ENCODE measurements around the gene GAREM2. TPM values are rescaled to one million over a fixed set of nuclear protein-coding genes. Genes with fewer than 3 reads are reported as not detected.
A peak's percentile ranks its signal among the peaks of the same experiment; 100 is the strongest.

GAREM2 gene
- total and polyA plus RNA-seq, 9 of the 15 experiments (the other 6 are each of a cell fraction or from before 2014, with no cell fraction given): 1.7 to 12.4 (median 2.5) TPM

DNA sequence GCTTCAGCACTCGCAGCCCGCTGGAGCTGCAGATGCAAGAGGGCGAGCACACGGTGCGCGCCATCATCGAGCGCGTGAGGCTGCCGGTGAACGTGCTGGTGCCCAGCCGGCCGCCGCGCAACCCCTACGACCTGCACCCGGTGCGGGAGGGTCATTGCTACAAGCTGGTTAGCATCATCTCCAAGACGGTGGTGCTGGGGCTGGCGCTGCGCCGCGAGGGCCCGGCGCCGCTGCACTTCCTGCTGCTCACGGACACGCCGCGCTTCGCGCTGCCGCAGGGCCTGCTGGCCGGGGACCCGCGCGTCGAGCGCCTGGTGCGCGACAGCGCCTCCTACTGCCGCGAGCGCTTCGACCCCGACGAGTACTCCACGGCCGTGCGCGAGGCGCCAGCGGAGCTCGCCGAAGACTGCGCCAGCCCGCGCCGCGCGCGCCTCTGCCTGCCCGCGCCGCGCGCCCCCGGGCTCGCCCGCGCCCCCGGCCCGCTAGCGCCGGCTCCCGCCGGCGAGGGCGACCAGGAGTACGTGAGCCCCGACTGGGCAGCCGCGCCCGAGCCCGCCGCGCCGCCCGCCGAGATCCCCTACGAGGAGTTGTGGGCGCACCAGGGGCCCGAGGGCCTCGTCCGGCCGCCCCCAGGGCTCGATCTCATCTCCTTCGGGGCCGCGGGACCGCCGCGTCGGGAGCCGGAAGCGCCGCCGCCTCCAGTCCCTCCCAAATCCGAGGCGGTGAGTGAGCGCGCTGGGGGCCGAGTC, 11.8 kb downstream of the GAREM2 start (continued):
- TF ChIP-seq ZNF23 (CRISPR knock-in tag; IDR thresholded peaks at IDR 0.05): no peak
- no peak for TF ChIP-seq LEF1 (IDR thresholded peaks at IDR 0.05)
- TF ChIP-seq BACH1 (tag; IDR thresholded peaks at IDR 0.05): no peak
- TF ChIP-seq NFIC (IDR thresholded peaks at IDR 0.05): peak; percentile 28; the same call in 1 of the 2 replicates
- TF ChIP-seq, protein P1, sequence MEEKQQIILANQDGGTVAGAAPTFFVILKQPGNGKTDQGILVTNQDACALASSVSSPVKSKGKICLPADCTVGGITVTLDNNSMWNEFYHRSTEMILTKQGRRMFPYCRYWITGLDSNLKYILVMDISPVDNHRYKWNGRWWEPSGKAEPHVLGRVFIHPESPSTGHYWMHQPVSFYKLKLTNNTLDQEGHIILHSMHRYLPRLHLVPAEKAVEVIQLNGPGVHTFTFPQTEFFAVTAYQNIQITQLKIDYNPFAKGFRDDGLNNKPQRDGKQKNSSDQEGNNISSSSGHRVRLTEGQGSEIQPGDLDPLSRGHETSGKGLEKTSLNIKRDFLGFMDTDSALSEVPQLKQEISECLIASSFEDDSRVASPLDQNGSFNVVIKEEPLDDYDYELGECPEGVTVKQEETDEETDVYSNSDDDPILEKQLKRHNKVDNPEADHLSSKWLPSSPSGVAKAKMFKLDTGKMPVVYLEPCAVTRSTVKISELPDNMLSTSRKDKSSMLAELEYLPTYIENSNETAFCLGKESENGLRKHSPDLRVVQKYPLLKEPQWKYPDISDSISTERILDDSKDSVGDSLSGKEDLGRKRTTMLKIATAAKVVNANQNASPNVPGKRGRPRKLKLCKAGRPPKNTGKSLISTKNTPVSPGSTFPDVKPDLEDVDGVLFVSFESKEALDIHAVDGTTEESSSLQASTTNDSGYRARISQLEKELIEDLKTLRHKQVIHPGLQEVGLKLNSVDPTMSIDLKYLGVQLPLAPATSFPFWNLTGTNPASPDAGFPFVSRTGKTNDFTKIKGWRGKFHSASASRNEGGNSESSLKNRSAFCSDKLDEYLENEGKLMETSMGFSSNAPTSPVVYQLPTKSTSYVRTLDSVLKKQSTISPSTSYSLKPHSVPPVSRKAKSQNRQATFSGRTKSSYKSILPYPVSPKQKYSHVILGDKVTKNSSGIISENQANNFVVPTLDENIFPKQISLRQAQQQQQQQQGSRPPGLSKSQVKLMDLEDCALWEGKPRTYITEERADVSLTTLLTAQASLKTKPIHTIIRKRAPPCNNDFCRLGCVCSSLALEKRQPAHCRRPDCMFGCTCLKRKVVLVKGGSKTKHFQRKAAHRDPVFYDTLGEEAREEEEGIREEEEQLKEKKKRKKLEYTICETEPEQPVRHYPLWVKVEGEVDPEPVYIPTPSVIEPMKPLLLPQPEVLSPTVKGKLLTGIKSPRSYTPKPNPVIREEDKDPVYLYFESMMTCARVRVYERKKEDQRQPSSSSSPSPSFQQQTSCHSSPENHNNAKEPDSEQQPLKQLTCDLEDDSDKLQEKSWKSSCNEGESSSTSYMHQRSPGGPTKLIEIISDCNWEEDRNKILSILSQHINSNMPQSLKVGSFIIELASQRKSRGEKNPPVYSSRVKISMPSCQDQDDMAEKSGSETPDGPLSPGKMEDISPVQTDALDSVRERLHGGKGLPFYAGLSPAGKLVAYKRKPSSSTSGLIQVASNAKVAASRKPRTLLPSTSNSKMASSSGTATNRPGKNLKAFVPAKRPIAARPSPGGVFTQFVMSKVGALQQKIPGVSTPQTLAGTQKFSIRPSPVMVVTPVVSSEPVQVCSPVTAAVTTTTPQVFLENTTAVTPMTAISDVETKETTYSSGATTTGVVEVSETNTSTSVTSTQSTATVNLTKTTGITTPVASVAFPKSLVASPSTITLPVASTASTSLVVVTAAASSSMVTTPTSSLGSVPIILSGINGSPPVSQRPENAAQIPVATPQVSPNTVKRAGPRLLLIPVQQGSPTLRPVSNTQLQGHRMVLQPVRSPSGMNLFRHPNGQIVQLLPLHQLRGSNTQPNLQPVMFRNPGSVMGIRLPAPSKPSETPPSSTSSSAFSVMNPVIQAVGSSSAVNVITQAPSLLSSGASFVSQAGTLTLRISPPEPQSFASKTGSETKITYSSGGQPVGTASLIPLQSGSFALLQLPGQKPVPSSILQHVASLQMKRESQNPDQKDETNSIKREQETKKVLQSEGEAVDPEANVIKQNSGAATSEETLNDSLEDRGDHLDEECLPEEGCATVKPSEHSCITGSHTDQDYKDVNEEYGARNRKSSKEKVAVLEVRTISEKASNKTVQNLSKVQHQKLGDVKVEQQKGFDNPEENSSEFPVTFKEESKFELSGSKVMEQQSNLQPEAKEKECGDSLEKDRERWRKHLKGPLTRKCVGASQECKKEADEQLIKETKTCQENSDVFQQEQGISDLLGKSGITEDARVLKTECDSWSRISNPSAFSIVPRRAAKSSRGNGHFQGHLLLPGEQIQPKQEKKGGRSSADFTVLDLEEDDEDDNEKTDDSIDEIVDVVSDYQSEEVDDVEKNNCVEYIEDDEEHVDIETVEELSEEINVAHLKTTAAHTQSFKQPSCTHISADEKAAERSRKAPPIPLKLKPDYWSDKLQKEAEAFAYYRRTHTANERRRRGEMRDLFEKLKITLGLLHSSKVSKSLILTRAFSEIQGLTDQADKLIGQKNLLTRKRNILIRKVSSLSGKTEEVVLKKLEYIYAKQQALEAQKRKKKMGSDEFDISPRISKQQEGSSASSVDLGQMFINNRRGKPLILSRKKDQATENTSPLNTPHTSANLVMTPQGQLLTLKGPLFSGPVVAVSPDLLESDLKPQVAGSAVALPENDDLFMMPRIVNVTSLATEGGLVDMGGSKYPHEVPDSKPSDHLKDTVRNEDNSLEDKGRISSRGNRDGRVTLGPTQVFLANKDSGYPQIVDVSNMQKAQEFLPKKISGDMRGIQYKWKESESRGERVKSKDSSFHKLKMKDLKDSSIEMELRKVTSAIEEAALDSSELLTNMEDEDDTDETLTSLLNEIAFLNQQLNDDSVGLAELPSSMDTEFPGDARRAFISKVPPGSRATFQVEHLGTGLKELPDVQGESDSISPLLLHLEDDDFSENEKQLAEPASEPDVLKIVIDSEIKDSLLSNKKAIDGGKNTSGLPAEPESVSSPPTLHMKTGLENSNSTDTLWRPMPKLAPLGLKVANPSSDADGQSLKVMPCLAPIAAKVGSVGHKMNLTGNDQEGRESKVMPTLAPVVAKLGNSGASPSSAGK (IDR thresholded peaks at IDR 0.05): peak; percentile 93
- TF ChIP-seq SAP30 (IDR thresholded peaks at IDR 0.05; ENCODE audit: borderline replicate concordance, insufficient read depth, low read depth, low read length, poor library complexity, severe bottlenecking): no peak
- TF ChIP-seq, protein P2, sequence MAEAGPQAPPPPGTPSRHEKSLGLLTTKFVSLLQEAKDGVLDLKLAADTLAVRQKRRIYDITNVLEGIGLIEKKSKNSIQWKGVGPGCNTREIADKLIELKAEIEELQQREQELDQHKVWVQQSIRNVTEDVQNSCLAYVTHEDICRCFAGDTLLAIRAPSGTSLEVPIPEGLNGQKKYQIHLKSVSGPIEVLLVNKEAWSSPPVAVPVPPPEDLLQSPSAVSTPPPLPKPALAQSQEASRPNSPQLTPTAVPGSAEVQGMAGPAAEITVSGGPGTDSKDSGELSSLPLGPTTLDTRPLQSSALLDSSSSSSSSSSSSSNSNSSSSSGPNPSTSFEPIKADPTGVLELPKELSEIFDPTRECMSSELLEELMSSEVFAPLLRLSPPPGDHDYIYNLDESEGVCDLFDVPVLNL (CRISPR knock-in tag; IDR thresholded peaks at IDR 0.05; ENCODE audit: low read depth): no peak
- TF ChIP-seq FOXJ2 (tag; IDR thresholded peaks at IDR 0.05): no peak
- TF ChIP-seq PCBP1 (IDR thresholded peaks at IDR 0.05; ENCODE audit: low read depth, low read length, poor library complexity, severe bottlenecking): no peak
- TF ChIP-seq RAD21 (CRISPR knock-in tag; conservative IDR thresholded peaks at IDR 0.05 in 1 of 2, IDR thresholded peaks at IDR 0.05 in 1 of 2): peak; percentile 51 to 63; a peak in 3 of 4 replicates
- TF ChIP-seq, protein P3, sequence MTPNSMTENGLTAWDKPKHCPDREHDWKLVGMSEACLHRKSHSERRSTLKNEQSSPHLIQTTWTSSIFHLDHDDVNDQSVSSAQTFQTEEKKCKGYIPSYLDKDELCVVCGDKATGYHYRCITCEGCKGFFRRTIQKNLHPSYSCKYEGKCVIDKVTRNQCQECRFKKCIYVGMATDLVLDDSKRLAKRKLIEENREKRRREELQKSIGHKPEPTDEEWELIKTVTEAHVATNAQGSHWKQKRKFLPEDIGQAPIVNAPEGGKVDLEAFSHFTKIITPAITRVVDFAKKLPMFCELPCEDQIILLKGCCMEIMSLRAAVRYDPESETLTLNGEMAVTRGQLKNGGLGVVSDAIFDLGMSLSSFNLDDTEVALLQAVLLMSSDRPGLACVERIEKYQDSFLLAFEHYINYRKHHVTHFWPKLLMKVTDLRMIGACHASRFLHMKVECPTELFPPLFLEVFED (CRISPR knock-in tag; conservative IDR thresholded peaks at IDR 0.05): no peak
- no peak for TF ChIP-seq SMARCA4 (IDR thresholded peaks at IDR 0.05)
- TF ChIP-seq TCF3 (CRISPR knock-in tag; IDR thresholded peaks at IDR 0.05): peak; percentile 47
